NB4 (cell line): ENCODE results near the gene IFITM1.

Experiments used
- MYC ChIP-seq: IDR thresholded peaks from 2 replicates; pipeline ENCODE4 v1.6.1; 2011; ENCODE audit warnings: low read depth, low read length
- POLR2A ChIP-seq: IDR thresholded peaks from 2 replicates; pipeline ENCODE4 v1.6.1; 2011; ENCODE audit warnings: mild to moderate bottlenecking; ENCODE audit not compliant: insufficient read length; ENCODE audit errors: extremely low read depth
- TF ChIP-seq, protein P1 (sequence below): IDR thresholded peaks from one replicate; pipeline ENCODE4 v1.5.1; 2012; ENCODE audit warnings: low read depth, low read length
- TF ChIP-seq, protein P2 (sequence below): IDR thresholded peaks from 2 replicates; pipeline ENCODE4 v1.6.1; 2011; ENCODE audit warnings: low read depth, low read length

DNA sequence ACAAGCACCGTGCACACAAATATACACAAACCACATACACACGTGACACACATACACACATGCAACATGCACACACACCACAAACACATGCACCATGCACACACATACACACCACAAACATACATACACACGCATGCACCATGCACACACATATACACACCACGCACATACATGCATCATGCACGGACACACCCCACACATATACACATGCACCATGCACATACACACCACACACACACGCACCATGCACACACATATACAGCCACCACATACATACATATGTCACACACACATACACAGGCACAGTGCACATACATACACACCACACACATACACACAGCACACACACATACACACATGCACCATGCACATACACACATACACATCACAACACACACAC lies 42.8 kb downstream of the IFITM1 start:
- TF ChIP-seq, protein P1, sequence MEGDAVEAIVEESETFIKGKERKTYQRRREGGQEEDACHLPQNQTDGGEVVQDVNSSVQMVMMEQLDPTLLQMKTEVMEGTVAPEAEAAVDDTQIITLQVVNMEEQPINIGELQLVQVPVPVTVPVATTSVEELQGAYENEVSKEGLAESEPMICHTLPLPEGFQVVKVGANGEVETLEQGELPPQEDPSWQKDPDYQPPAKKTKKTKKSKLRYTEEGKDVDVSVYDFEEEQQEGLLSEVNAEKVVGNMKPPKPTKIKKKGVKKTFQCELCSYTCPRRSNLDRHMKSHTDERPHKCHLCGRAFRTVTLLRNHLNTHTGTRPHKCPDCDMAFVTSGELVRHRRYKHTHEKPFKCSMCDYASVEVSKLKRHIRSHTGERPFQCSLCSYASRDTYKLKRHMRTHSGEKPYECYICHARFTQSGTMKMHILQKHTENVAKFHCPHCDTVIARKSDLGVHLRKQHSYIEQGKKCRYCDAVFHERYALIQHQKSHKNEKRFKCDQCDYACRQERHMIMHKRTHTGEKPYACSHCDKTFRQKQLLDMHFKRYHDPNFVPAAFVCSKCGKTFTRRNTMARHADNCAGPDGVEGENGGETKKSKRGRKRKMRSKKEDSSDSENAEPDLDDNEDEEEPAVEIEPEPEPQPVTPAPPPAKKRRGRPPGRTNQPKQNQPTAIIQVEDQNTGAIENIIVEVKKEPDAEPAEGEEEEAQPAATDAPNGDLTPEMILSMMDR, result no peak
- TF ChIP-seq MYC, result no peak
- TF ChIP-seq POLR2A, result no peak
- TF ChIP-seq, protein P2, sequence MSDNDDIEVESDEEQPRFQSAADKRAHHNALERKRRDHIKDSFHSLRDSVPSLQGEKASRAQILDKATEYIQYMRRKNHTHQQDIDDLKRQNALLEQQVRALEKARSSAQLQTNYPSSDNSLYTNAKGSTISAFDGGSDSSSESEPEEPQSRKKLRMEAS, result no peak
